Measurements from ENCODE around the gene CDA.
"Not testable (repeated sequence)": the region's sequence is repeated elsewhere in the genome, so short reads cannot be mapped to it uniquely, and the experiment has no call there.

The CDA gene

DNA sequence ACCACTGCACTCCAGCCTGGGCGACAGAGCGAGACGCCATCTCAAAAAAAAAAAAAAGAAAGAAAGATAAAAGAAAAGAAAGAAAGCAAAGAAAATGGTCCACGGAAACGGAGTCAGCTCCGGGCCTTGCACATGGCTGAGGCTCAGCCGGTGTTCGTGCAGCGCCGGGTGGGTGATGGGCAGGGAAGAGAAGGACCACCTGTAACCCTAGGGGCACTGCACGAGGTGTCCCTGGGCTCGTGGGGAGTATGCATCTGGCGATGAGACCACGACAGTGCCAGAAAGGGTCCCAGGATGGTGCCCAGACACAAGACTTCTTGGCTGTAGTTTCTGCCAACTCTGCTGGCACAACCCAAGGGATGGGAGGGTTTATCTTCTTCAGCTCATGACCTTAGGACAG, 5.8 kb downstream of the CDA start:
- no peak overlapping the region for H3K4me3 ChIP-seq
- peaks cover 0 to 6% (median 0%) of the 10 kb centered on the region in 11 experiments; a peak in 6 of 22 replicates for H3K27me3 ChIP-seq
- no peaks in the 10 kb centered on the region for H4K20me1 ChIP-seq
- no peak overlapping the region for H3K4me2 ChIP-seq
- H3K4me1 ChIP-seq = peaks cover 8 to 45% (median 30%) of the 10 kb centered on the region in 10 experiments
- H3K27ac ChIP-seq = no peak overlapping the region
- no peaks in the 10 kb centered on the region for H3K36me3 ChIP-seq
- TF ChIP-seq Cebpa-rat (IDR thresholded peaks at IDR 0.05) = no peak
- no peak overlapping the region for H3K9ac ChIP-seq
- no peaks in the 10 kb centered on the region for H3K9me3 ChIP-seq (replicated peaks in 1 of 11)

DNA sequence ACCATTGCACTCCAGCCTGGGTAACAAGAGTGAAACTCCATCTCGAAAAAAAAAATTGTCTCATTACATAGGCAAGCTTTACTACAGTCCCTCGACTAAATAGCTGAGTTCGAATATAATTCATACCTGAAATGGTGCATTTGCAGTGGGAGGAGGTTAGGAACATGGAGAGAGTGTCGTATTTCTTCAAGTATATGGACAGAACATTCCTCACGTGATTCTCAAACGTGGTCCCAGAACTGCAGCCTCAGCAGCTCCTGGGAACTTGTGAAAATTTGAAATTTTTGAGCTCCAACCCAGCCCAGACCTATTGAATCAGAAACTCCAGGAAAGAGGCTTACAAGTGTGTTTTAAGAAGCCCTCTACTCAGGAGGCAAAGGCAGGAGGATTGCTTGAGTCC, 7.2 kb downstream of the CDA start:
- no peak overlapping the region for H3K27ac ChIP-seq
- H3K36me3 ChIP-seq = no peaks in the 10 kb centered on the region
- H3K4me1 ChIP-seq = peaks cover 8 to 44% (median 23%) of the 10 kb centered on the region in 10 experiments
- H3K4me2 ChIP-seq = peak overlapping the region in 3 of 11 experiments; percentile 74 to 91 (median 88); a peak in 6 of 22 replicates
- no peaks in the 10 kb centered on the region for H3K9me3 ChIP-seq (replicated peaks in 1 of 11)
- TF ChIP-seq Cebpa-rat (IDR thresholded peaks at IDR 0.05) = no peak
- H3K9ac ChIP-seq = no peak overlapping the region
- H3K4me3 ChIP-seq = no peak overlapping the region
- H3K27me3 ChIP-seq = no peaks in the 10 kb centered on the region
- no peaks in the 10 kb centered on the region for H4K20me1 ChIP-seq

DNA sequence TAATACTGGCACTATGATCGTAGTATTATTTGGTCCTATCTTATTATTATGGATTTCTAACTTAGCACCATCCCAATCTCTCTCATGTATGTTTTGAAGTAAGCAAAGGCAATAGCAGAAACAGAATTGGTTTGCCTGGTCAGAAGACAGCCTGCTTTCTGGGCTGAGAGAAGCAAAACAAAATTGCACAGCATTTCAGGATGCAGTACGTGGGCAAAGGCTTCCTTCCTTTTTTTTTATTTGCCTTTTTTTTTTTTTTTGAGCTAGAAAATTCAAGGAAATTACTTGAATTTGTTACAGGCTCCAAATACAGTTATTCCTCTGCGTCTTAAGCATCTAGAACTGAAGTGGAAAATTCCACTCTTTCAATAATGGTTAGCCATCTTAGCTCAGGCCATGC, 8.8 kb downstream of the CDA start:
- Histone ChIP-seq H3K4me2 (peak overlapping the region; percentile 28 to 91 (median 71); a peak in 21 of 22 replicates), H4K20me1 (no peaks in the 10 kb centered on the region), H3K27me3 (no peaks in the 10 kb centered on the region), H3K9me3 (replicated peaks in 1 of 11) (no peaks in the 10 kb centered on the region), H3K36me3 (no peaks in the 10 kb centered on the region), H3K27ac (peak overlapping the region in 5 of 11 experiments; percentile 1 to 47 (median 20); a peak in 6 of 22 replicates), H3K9ac (peak overlapping the region in 1 of 11 experiments; percentile 10; a peak in 2 of 22 replicates), H3K4me1 (peaks cover 8 to 44% (median 23%) of the 10 kb centered on the region in 10 experiments), H3K4me3 (no peak overlapping the region)
- TF ChIP-seq Cebpa-rat (IDR thresholded peaks at IDR 0.05) = no peak

DNA sequence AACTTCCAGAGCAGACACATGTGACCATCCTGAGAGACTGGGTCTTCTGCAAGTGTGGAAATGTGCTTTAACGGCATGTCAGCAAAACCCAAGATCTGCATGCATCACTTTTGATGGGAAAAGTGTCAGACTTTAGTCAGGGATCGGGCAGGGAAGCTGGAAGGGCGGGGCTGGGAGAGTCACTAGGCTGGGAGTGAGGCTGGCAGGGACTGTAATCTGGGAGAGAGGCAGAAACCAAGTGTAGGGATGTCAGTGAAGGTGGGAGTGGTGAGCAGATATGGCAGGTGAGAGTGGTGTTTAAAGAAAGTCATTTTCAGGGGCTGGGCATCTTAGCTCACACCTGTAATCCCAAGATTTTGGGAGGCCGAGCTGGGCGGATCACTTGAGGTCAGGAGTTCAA, 11.3 kb downstream of the CDA start:
- Histone ChIP-seq H3K27me3 (no peaks in the 10 kb centered on the region), H3K4me1 (peaks cover 8 to 63% (median 25%) of the 10 kb centered on the region in 10 experiments), H3K27ac (no peak overlapping the region), H4K20me1 (no peaks in the 10 kb centered on the region), H3K4me2 (peak overlapping the region in 2 of 11 experiments; percentile 30 to 35; a peak in 2 of 22 replicates), H3K36me3 (no peaks in the 10 kb centered on the region), H3K4me3 (no peak overlapping the region), H3K9me3 (replicated peaks in 1 of 11) (peaks cover 0 to 9% (median 0%) of the 10 kb centered on the region in 11 experiments; a peak in 6 of 22 replicates), H3K9ac (no peak overlapping the region)
- TF ChIP-seq Cebpa-rat (IDR thresholded peaks at IDR 0.05) = no peak

DNA sequence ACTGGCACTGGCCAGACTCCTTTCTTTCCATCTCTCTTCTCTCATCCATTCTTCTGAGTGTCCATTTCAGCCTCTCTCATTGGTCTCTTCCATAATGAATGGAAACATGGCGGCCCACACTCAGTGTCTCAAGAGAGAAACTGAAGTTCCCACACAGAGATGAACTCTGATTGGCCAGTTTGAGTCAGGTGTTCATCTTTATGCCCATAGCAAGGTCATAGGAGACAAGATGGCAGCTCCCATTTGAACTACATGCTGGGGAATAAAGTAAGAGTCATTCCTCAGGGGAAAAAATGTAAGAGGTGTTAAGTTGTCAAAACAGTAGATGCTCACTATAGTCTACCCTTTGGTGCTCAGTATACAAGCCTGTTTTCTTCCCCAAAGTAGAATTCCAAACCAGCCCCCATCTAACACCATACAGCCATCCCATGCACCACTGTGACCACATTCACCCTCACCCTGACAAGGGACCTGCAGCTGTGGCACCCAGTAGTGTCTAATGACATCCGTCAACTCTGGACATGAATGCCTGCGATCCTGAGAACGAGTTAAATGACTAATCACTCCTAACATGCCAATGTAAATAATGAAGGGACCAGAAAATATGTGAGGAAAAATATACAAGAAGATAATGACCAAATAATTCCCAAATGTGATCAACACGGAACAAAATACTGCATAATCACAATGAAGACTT, 12.4 kb downstream of the CDA start:
- Histone ChIP-seq H3K4me3 (no peak overlapping the region), H3K9me3 (replicated peaks in 1 of 11) (peaks cover 0 to 9% (median 0%) of the 10 kb centered on the region in 11 experiments; a peak in 6 of 22 replicates), H4K20me1 (no peaks in the 10 kb centered on the region), H3K4me1 (peaks cover 8 to 59% (median 25%) of the 10 kb centered on the region in 10 experiments), H3K9ac (no peak overlapping the region), H3K27me3 (no peaks in the 10 kb centered on the region), H3K4me2 (peak overlapping the region in 2 of 11 experiments; percentile 30 to 35; a peak in 2 of 22 replicates), H3K36me3 (no peaks in the 10 kb centered on the region), H3K27ac (no peak overlapping the region)
- TF ChIP-seq Cebpa-rat (IDR thresholded peaks at IDR 0.05) = no peak

DNA sequence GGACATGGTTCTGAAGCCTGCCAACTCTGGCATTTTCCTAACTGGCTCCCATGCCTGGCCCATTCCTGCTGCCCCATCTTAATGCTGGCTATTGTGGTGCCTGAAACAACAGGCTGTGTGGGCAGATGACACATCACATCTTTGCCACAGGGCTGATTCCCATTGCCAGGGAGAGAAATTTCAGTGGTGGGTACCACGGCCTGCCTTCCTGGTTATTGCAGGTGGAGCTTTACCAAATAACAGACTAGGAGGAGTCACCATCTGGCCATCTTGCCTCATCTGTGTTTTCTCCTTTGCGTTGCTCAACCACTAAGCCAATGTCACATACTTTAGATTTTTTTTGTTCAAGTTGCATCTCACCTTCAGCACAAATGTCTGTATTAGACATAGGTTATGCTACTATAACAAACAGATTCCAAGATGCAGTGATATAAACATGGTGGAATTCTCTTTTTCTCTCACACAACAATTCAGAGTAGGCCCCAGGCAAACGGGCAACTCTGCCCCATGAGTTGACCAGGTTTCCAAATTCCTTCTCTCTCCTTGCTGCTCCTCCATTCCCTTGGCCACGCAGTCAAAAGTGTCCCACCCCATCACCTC, 14.1 kb downstream of the CDA start:
- TF ChIP-seq Cebpa-rat (IDR thresholded peaks at IDR 0.05) = no peak
- Histone ChIP-seq H4K20me1 (no peaks in the 10 kb centered on the region; a peak in 1 of 22 replicates), H3K4me2 (peak overlapping the region in 1 of 11 experiments; percentile 6; a peak in 1 of 22 replicates), H3K4me1 (peaks cover 0 to 43% (median 11%) of the 10 kb centered on the region in 10 experiments; a peak in 14 of 20 replicates), H3K4me3 (no peak overlapping the region), H3K36me3 (no peaks in the 10 kb centered on the region), H3K27ac (no peak overlapping the region), H3K27me3 (no peaks in the 10 kb centered on the region), H3K9ac (no peak overlapping the region), H3K9me3 (replicated peaks in 1 of 11) (peaks cover 0 to 9% (median 0%) of the 10 kb centered on the region in 11 experiments; a peak in 6 of 22 replicates)

DNA sequence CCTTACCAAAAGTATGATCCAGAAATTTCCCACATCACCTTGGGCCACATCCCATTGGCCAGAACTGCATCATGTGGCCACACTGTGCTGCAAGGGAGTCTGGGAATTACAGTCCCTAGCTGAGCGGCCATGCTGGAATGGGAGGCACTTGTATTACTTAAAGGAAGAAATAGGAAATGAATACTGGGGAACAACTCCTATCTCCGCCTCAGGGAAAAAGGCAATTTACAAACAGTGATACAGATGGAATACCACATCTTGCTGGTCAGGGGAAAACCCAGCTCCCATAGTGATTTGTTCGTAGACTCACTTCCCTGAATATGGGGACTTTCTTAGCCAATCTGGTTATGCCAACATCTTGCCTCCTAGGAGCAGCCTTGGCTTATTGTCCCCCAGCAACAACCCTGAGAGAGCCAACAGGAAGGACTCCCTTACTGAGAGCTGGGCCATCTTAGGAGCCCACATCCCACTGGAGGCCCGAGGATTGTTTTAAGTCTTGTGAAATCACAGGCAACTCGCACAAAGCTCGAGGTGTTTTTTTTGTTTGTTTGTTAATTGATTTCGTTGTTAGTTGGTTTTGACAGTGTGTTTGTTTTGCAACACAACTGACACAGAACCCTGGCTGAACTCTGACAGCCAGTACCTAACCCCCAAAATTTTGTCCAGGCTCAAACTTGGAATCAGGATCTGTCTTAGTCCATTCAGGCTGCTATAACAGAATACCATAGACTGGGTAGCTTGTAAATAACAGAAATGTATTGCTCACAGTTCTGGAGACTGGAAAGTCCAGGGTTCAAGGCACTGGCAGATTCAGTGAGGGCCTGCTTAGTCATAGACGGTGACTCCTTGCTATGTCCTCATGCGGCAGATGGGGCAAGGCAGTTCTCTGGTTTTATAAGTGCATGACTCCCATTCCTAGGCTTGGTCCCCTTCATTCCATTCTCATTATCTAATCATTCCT, 14.9 kb downstream of the CDA start:
- no peak; a peak in 1 of 22 replicates for TF ChIP-seq Cebpa-rat (IDR thresholded peaks at IDR 0.05)
- H3K4me2 ChIP-seq = peak overlapping the region in 5 of 11 experiments; percentile 53 to 77 (median 68); a peak in 9 of 22 replicates
- peaks cover 0 to 35% (median 8%) of the 10 kb centered on the region in 10 experiments; a peak in 11 of 20 replicates for H3K4me1 ChIP-seq
- peak overlapping the region in 3 of 11 experiments; percentile 21 to 53 (median 32); a peak in 3 of 22 replicates for H3K27ac ChIP-seq
- no peak overlapping the region for H3K9ac ChIP-seq
- H3K9me3 ChIP-seq (replicated peaks in 1 of 11) = peaks cover 0 to 9% (median 0%) of the 10 kb centered on the region in 11 experiments; a peak in 6 of 22 replicates
- no peaks in the 10 kb centered on the region; a peak in 1 of 22 replicates for H4K20me1 ChIP-seq
- no peak overlapping the region for H3K4me3 ChIP-seq
- no peaks in the 10 kb centered on the region for H3K36me3 ChIP-seq
- no peaks in the 10 kb centered on the region for H3K27me3 ChIP-seq

DNA sequence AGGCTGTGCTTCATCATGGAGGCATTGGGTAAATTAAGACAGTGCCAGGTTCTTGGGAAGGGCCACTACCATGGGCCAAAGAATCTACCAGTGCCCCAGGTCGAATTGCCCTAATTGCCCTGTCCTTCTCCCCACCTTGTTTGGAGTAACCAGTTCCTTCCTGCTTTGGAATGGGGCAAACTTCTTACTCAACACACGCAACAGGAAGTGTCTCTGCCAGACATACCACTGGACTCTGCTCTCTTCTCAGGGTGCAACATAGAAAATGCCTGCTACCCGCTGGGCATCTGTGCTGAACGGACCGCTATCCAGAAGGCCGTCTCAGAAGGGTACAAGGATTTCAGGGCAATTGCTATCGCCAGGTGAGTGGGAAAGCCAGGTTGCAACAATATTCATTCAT, 15.8 kb downstream of the CDA start:
- peaks cover 0 to 34% (median 8%) of the 10 kb centered on the region in 10 experiments; a peak in 11 of 20 replicates for H3K4me1 ChIP-seq
- H3K27ac ChIP-seq = peak overlapping the region in 3 of 11 experiments; percentile 21 to 53 (median 32); a peak in 5 of 22 replicates
- H3K9me3 ChIP-seq (replicated peaks in 1 of 11) = peaks cover 0 to 9% (median 0%) of the 10 kb centered on the region in 11 experiments; a peak in 6 of 22 replicates

DNA sequence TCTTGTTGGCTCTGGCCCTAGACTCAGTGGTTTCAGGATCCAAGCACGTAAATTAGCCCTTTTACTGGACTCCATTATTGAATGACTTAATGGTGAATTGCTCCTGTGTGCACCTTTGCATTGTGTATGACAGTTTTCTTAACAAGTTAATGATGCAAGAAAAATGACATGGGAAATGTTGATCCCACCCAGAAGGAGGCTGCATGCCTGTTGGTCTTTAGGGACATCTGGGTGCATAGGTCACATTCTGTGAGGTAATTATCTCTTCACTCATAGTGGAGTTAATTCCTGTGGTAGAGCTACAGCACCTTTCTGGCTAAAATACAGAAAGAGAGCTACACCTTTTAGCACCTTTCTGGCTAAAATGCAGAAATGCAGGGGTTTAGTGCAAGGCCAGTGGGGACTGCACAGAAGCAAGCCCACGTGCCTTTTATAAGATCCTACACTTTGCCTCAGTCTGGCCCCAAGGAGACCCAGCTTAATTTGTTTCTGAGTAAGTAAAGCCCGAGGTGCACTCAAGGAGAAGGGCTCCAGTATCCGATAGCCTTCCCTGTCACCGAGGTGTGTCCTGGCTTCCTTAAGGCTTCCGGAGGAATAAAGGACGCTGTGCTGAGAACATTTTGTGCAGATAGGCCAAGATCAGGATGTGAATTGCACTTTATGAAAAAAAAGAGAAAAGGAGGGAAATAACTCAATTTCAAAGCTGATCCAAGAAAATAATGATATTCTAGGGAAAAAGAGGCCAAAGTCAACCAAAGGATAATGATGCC, 18.1 kb downstream of the CDA start:
- not testable (repeated sequence) for H3K9me3 ChIP-seq (replicated peaks in 1 of 11); H3K4me2 ChIP-seq; H3K36me3 ChIP-seq; H3K4me3 ChIP-seq; H3K9ac ChIP-seq; H3K27ac ChIP-seq; H4K20me1 ChIP-seq; H3K27me3 ChIP-seq
- peaks cover 0 to 21% (median 8%) of the 10 kb centered on the region in 10 experiments; a peak in 11 of 20 replicates for H3K4me1 ChIP-seq

More for the DNA sequence above, 15.8 kb downstream of the CDA start:
- Histone ChIP-seq H3K36me3 (no peaks in the 10 kb centered on the region), H3K27me3 (no peaks in the 10 kb centered on the region), H3K4me2 (peak overlapping the region in 6 of 11 experiments; percentile 27 to 77 (median 60); a peak in 13 of 22 replicates), H3K9ac (no peak overlapping the region), H3K4me3 (no peak overlapping the region), H4K20me1 (no peaks in the 10 kb centered on the region; a peak in 1 of 22 replicates)
- no peak for TF ChIP-seq Cebpa-rat (IDR thresholded peaks at IDR 0.05)
